Tibial nerve (tissue), 3 donors: ENCODE data around the gene SNCAIP.

Experiments used
- CTCF ChIP-seq, 5 experiments: fragments of 200-600 bp in 3 of 5; fragments of 450-650 bp in 2 of 5; sonication (generic) in 3 of 5; IDR thresholded peaks; one replicate each; pipeline ENCODE4 v1.5.1; 2016 to 2019; ENCODE audit warnings: antibody characterized with exemption in 5 of 5, mild to moderate bottlenecking in 3 of 5, moderate library complexity in 2 of 5
- POLR2A ChIP-seq, 2 donors: fragments of 450-650 bp; IDR thresholded peaks; one replicate each; pipeline ENCODE4 v1.6.1; 2017; ENCODE audit warnings: antibody characterized with exemption in 2 of 2, mild to moderate bottlenecking in 2 of 2, moderate library complexity in 2 of 2

DNA sequence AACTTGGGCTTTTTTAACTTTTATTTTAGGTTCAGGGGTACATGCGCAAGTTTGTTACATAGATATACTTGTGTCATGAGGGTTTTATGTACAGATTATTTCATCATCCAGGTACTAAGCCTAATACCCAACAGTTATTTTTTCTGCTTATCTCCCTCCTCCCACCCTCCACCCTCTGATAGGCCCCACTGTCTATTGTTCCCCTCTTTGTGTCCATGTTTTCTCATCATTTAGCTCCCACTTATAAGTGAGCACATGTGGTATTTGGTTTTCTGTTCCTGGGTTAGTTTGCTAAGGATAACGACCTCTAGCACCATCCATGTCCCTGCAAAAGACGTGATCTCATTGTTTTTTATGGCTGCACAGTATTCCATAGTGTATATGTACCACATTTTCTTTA lies 172.1 kb downstream of the SNCAIP start:
- TF ChIP-seq CTCF (IDR thresholded peaks at IDR 0.05) (no peak), POLR2A (IDR thresholded peaks at IDR 0.05) (no peak)
